ENCODE measurements around the gene TKTL1.
"Not testable (repeated sequence)": the region's sequence is repeated elsewhere in the genome, so short reads cannot be mapped to it uniquely, and the experiment has no call there.

TKTL1 gene

DNA sequence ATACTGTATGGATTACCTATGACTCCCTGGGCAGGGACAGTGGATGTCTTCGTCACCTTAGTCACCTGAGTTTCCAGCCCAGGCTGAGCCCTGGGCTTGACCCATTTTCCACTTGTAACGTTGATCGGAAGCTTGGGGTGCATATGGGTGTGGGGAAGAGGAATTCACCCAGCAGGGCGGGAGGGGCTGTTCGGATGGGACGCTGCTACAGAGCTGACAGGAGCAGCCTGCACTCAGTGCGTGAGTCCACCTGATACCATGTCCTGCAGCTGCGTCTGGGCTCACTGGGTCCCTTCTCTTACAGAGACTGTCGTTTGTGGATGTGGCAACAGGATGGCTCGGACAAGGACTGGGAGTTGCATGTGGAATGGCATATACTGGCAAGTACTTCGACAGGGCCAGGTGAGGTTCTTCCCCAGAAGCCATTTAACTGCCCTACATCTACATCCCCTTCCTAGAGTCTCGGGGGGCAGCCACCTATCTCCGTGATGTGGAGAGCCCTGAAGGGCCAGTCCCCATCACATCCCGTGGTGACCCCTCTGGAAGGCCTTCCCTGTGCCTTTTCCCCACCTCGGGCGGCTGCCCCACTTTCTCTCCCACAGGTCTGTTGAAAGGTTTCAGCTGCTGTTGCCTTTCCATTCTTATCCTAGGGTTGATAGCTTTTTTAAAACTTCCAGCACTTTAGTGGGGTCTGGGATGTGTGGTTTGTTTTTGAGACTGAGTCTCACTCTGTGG, 13.6 kb downstream of the TKTL1 start:
- DNase-seq (ENCODE audit: low read depth), result no peak

- DNase-seq (ENCODE audit: low read depth), result no peak
These were observed 15.3 kb downstream of the TKTL1 start for GRCh38 chrX:154310616-154311536.

- no peak for DNase-seq (ENCODE audit: low read depth)
These were observed 16.5 kb downstream of the TKTL1 start for GRCh38 chrX:154312116-154312515.

DNA sequence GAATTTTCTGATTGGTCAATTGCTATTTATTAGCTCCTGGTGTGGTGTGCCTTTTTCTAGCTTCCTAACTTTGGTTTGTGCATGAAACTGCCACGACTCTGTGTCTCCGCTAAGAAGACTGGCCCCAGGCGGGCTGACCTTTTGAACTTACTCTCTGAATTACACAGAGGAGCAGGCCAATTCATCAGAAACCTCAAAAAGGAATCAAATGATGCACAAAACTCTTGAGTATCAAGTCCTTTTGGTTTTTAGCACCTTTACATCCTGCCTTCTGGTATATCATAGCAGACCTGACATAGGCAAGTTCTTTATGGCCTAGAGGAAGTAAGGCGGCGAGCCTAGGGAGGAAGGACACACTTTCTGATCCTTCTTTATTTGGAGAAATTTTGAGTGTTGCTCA, 17.6 kb downstream of the TKTL1 start:
- no peak for DNase-seq (ENCODE audit: low read depth)

DNA sequence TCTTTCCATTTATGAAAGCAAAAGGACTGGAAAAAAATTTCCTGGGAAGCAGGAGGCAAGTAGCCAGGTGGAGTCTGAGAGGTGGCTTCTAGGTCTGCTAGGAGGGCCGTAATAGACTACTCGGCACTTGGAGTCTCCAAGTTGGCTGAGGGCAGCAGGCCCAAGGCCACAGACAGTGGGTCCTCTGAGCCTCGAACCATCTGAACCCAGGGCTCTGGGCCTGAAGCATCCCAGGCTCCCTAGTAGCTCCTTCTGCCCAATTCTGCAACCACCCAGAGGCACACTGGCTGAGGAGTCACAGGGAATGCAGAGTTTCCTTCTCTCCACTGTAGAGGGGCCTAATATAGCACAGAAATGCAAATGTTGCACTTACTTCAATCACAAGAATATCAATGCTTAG, 19.8 kb downstream of the TKTL1 start:
- DNase-seq (ENCODE audit: low read depth), result no peak

GRCh38 chrX:154317391-154317995, 21.9 kb downstream of the TKTL1 start:
- DNase-seq (ENCODE audit: low read depth), result no peak

DNA sequence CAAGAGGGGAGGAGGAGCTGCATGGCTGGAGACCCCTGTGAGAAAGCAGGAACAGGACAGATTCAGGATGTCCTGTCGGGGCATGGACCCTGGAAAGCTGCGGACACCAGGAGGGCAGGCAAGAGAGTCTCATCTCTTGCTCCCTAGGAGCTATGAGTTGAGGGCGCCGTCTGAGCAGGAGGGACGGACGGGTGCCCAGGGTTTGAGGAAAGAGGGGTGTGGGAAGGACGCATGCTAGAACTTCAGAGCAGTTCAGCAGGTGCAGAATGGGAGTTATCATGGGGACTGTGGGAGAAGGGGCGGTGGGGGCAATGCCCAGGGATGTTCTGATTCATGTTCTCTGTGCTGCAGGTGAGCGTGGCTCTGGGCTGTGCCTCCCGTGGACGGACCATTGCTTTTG, 24.8 kb downstream of the TKTL1 start:
- no peak for DNase-seq (ENCODE audit: low read depth)

DNA sequence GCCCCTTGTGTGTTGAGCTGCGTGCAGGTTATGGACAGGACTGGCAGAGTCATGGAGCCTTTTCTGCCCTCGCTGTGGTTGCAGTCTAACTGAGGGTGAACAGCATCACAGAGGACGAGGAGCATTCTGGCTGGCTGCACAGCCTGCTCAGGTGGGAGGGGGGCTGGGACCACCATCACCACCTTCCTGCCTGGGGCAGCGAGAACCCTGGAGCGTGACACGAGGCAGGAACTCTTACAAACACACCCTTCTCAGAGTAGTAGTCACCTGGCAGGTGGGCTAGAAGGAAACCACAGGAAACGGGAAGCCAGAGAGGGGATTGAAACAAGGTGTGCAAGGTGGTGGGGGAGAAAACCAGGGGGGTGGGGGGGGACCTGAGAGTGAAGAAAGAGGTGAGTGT, 25.6 kb downstream of the TKTL1 start:
- DNase-seq (ENCODE audit: low read depth), result no peak

DNA sequence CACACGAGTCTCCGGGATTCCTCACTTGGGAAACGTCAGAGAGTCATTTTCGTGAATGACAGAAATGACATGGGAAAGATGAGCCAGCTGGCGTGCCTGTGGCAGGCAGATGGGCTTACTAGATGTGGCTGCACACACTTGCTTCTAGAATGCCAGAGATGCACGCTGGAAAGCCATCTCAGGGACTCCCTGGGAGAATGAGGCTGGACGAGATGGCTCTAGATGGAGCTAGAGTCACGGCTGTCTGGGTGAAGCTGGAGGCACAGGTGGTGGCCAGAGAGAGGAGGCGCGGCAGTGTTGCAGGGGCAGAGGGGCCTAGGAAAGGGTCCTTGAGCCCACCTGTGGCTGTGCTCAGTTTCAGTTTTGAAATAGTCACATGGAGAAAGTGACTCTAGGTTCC, 26.0 kb downstream of the TKTL1 start:
- no peak for DNase-seq (ENCODE audit: low read depth)

DNA sequence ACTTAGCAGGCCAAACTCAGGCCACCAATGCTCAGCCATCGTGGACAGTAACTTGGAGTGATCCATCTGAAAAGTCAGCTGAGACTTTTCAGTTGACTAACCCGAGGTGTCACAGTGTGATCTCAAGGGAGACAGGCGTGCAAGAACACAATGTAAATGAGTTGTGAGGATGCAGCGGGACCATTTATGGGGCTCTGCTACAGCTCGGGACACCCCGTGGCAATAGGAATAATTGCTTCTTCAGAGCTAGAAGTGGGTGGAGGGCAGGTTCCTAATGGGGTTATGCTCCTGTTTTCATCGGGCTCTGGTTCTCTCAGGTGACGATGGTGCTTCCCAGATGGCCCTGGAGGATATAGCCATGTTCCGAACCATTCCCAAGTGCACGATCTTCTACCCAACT, 27.3 kb downstream of the TKTL1 start:
- DNase-seq (ENCODE audit: low read depth), result no peak

- DNase-seq (ENCODE audit: low read depth), result no peak
These were observed 27.9 kb downstream of the TKTL1 start for GRCh38 chrX:154323537-154323936.

DNA sequence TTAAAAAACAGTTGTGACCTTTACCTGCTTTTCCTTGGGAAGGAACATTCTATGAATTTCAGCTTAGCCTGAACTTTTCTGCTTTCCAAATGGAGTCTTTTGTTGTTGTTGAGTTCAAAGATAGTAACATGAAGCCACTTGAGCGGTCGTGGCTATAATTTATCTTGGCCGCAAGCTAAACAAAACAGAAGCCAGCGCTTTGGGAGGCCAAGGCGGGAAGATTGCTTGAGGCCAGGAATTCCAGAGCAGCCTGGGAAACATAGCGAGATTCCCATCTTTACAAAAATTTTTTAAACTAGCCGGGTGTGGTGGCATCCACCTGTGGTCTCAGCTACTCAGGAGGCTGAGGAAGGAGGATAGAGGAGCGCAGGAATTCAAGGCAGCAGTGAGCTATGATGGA, 29.9 kb downstream of the TKTL1 start:
- DNase-seq (ENCODE audit: low read depth), result no peak

DNA sequence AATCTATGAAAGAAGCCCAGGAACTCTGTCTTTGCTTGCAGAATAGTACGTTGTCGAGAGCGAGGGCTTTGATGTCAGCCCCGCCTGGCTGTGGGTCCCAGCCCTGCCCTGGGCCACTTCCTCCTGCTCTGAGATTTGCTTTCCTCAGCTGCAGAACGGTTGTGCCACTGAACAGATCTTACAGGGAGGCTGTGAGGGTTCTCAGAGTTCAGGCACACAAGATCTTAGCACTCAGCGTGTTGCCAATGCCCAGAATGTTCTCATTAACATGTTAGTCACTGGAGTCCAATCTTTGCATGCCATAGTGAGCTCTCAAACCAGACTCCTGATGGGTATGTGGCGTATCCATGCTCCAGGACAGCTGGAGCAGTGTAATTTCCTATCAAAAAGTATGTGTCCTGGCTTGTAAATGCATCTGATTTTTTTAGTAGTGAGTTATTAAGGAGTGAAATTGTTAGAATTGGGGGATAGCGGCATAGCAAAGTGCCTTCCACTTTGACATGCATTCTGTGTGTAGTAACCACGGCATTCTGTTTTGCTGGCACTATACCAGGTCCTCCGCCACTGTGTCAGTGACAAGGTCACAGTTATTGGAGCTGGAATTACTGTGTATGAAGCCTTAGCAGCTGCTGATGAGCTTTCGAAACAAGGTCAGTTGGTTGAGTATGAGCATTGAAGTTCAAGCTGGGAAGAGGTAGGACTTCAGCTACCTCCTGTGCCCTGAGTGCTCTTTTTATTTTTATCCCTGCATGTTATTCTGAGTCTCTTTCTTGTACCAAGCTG, 31.6 kb downstream of the TKTL1 start:
- no peak for DNase-seq (ENCODE audit: low read depth)

- no peak for DNase-seq (ENCODE audit: low read depth)
These were observed 33.1 kb downstream of the TKTL1 start for GRCh38 chrX:154328646-154329045.

DNA sequence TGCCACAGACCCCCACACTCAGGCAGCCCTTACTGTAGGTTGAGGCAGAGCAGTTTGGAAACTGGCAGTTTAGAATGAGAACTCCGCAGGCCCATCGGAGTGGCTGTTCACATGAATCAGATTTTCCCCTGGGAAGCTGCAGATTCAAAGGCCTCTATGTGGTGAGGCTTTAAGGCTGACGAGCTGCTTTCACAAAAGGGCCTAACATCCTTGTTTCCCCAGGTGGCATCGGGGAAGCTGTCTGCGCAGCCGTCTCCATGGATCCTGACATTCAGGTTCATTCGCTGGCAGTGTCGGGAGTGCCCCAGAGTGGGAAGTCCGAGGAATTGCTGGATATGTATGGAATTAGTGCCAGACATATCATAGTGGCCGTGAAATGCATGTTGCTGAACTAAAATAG, 33.7 kb downstream of the TKTL1 start:
- no peak for DNase-seq (ENCODE audit: low read depth)

- DNase-seq (ENCODE audit: low read depth), result no peak
These were observed 37.0 kb downstream of the TKTL1 start for GRCh38 chrX:154332561-154332960.

- DNase-seq (ENCODE audit: low read depth), result no peak
These were observed 37.5 kb downstream of the TKTL1 start for GRCh38 chrX:154333116-154333515.

DNA sequence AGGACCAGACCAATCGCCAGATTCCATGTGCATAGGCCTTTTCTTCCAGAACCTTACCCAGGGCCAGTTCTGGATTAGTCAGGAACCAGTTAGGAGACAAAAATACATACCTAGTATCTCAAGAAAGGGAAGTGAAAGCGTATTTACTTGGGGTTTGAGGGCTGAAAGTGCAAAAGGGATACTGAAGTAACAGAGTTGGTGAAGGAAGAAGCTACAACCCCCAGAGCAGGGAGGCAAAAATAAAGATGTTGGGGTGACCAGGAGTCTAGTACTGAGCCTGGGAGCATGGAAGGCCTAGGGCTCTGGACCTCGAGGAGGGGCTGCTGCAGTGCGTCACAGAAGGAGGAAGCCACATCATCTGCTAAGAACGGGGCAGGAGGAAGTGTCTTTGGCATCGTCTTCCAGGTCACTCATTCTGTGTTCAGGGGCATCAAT, 38.3 kb downstream of the TKTL1 start:
- DNase-seq (ENCODE audit: low read depth), result no peak

DNA sequence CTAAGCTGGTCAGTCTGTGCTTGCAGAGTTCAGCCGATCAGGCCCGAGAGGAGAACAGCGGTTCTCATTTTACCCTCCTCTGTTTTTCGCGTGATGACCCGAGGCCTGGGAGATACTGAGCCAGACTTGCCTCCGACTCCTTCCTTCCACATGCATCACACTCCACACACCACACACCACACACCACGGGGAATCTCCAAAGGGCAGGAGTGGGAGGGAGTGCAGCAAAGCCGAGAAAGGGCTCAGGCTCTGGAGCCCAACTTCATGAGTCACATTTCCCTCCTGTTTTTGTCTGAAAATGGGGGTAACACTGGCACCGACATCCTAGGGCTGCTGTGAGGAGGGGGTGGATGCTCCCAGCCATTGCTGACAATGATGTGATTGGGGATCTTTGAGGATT, 38.9 kb downstream of the TKTL1 start:
- DNase-seq (ENCODE audit: low read depth), result no peak

DNA sequence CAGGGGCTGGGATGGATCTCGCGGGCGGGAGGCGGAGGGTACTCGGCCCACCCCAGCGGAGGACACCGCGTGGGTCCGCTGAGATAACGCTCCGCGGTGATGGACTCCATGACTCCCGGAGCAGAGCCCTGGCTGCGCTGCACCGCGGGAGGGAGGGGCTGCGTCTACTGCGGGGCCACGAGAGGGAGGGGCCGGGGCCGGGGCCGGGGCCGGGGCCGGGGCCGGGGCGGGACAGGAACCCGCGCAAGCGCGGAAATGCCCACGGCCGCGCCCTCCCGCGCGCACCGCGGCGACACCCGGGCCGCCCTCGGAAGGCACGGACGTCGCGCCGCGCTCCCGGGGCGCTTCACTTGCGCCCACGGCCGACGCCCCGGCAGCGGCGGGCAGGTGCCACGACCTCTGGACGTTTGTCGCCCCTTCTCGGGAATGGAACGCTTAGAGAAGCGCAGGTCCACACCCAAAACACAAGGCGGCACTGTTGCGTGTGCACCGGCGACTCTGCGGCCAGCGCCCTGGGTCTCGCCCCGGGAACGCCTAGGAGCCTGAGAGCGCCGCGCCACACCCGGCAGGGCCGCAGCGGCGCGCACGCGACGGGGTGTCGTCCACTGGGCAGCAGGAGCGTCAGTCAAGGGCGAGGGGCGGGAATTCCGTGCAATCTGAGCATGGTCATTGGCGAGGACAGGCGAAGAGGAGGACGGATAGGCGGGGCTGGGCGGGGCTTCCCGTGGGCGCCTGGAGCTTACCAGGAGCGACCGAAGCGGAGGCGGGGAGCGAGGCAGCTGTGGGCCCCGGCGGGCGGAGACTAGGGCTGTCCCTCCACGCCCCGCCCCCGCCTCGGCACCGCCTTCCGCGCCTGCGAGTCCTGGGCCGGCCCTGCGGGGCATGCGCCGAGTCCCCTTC, 46.1 kb downstream of the TKTL1 start:
- DNase-seq (ENCODE audit: low read depth), result not testable (repeated sequence)

- not testable (repeated sequence) for DNase-seq (ENCODE audit: low read depth)
These were observed 47.5 kb downstream of the TKTL1 start for GRCh38 chrX:154343063-154343462.

All from stromal cell of bone marrow (primary cell).